B cell (primary cell): ENCODE measurements around the gene IQSEC3. TPM values are rescaled to one million over a fixed set of nuclear protein-coding genes. Genes with fewer than 3 reads are reported as not detected.

Experiments used
- ATAC-seq: fragments of 200-7000 bp; cut with Tn5 transposase; one replicate; pipeline ENCODE4 v1.10.0; 2021; ENCODE audit warnings: low read depth, mild to moderate bottlenecking, moderate number of reproducible peaks, moderate library complexity
- CTCF ChIA-PET: fragments of 350-600 bp; sonication (Branson Sonifier 250); formaldehyde crosslinking; loops from one replicate; lab custom pipeline; 2021; ENCODE audit warnings: antibody characterized with exemption, inconsistent platforms; lab: Charles Lee
- POLR2A ChIA-PET: fragments of 350-600 bp; sonication (Branson Sonifier 250); formaldehyde crosslinking; loops from one replicate; lab custom pipeline; 2021; ENCODE audit warnings: antibody characterized with exemption; lab: Charles Lee
- DNase-seq: peaks from one replicate; pipeline ENCODE4 v3.0.0; 2013
- H2AFZ ChIP-seq: 2 replicates; pipeline ENCODE4 v1.6.1; 2012; ENCODE audit warnings: mild to moderate bottlenecking, low read depth, low read length; ENCODE audit not compliant: insufficient read depth, poor library complexity, severe bottlenecking
- H3K27ac ChIP-seq, 2 donors: 1 replicate in 1 of 2; 2 replicates in 1 of 2; pipeline ENCODE4 v1.5.1; 2012 to 2013; ENCODE audit warnings: low read length in 2 of 2, mild to moderate bottlenecking in 2 of 2, moderate library complexity in 1 of 2
- H3K27me3 ChIP-seq, 4 experiments: fragments of 200-600 bp in 1 of 4; sonication (generic) in 1 of 4; replicated peaks in 1 of 4; 1 replicate in 2 of 4; 2 replicates in 2 of 4; pipeline versions ENCODE4 v1.6.1 to v1.7.0; 2013 to 2016; ENCODE audit warnings: low read length in 3 of 4, mild to moderate bottlenecking in 2 of 4, mixed read lengths in 1 of 4, moderate library complexity in 1 of 4; ENCODE audit not compliant: insufficient read depth in 4 of 4, control insufficient read depth in 3 of 4; ENCODE audit errors: control extremely low read depth in 1 of 4
- H3K36me3 ChIP-seq, 2 experiments: replicated peaks in 1 of 2; 1 replicate in 1 of 2; 2 replicates in 1 of 2; pipeline versions ENCODE4 v1.6.1 to v1.7.1; 2013; ENCODE audit warnings: low read length in 1 of 2; ENCODE audit not compliant: insufficient read depth in 2 of 2, control insufficient read depth in 1 of 2; ENCODE audit errors: control extremely low read depth in 1 of 2, extremely low read depth in 1 of 2
- H3K4me1 ChIP-seq, 2 donors: fragments of 200-600 bp in 1 of 2; sonication (generic) in 1 of 2; 1 replicate in 1 of 2; 2 replicates in 1 of 2; pipeline versions ENCODE4 v1.5.1 to v1.6.1; 2013 to 2017; ENCODE audit warnings: low read length in 2 of 2; ENCODE audit not compliant: control insufficient read depth in 2 of 2, insufficient read depth in 2 of 2
- H3K4me2 ChIP-seq: replicated peaks from 2 replicates; pipeline ENCODE3; 2012; ENCODE audit warnings: mild to moderate bottlenecking, low read depth, low read length; ENCODE audit not compliant: poor library complexity, severe bottlenecking
- H3K4me3 ChIP-seq, 5 experiments: fragments of 200-600 bp in 1 of 5; sonication (generic) in 1 of 5; 1 replicate in 3 of 5; 2 replicates in 2 of 5; pipeline versions ENCODE4 v1.5.1 to v1.7.0; 2011 to 2016; ENCODE audit warnings: low read length in 4 of 5, mild to moderate bottlenecking in 4 of 5, low read depth in 2 of 5, control low read depth in 1 of 5, moderate library complexity in 1 of 5; ENCODE audit not compliant: insufficient read depth in 1 of 5; ENCODE audit errors: control extremely low read depth in 1 of 5, extremely low read depth in 1 of 5
- H3K79me2 ChIP-seq: fragments of 200-600 bp; sonication (generic); one replicate; pipeline ENCODE4 v1.6.0; 2016; ENCODE audit warnings: low read length; ENCODE audit not compliant: control insufficient read depth, insufficient read depth
- H3K9ac ChIP-seq: fragments of 200-600 bp; sonication (generic); 2 replicates; pipeline ENCODE4 v1.6.1; 2017; ENCODE audit warnings: mild to moderate bottlenecking, low read length, moderate library complexity
- H3K9me3 ChIP-seq, 3 donors: one replicate each; pipeline versions ENCODE4 v1.6.1 to v1.7.1; 2013; ENCODE audit warnings: low read length in 2 of 3; ENCODE audit not compliant: control insufficient read depth in 2 of 3, insufficient read depth in 1 of 3; ENCODE audit errors: control extremely low read depth in 1 of 3
- H4K20me1 ChIP-seq: 2 replicates; pipeline ENCODE4 v1.6.0; 2012; ENCODE audit warnings: mild to moderate bottlenecking, low read length; ENCODE audit not compliant: insufficient read depth, control insufficient read depth, poor library complexity, severe bottlenecking
- H3K27ac Mint-ChIP-seq: one replicate; pipeline ENCODE4 v1.8.0; 2021; ENCODE audit warnings: mixed read lengths
- H3K27me3 Mint-ChIP-seq: one replicate; pipeline ENCODE4 v1.8.0; 2021; ENCODE audit warnings: mixed read lengths
- H3K4me1 Mint-ChIP-seq: one replicate; pipeline ENCODE4 v1.8.0; 2021; ENCODE audit warnings: mixed read lengths
- H3K4me3 Mint-ChIP-seq: one replicate; pipeline ENCODE4 v1.8.0; 2021; ENCODE audit warnings: mixed read lengths
- H3K9me3 Mint-ChIP-seq: one replicate; pipeline ENCODE4 v1.8.0; 2022; ENCODE audit warnings: mixed read lengths; ENCODE audit not compliant: insufficient read depth
- CTCF ChIP-seq: fragments of 200-600 bp; IDR thresholded peaks from one replicate; pipeline ENCODE4 v1.8.0; 2022; ENCODE audit warnings: antibody characterized with exemption, mild to moderate bottlenecking
- EZH2 ChIP-seq: IDR thresholded peaks from 2 replicates; pipeline ENCODE4 v1.6.1; 2012; ENCODE audit warnings: borderline replicate concordance, low read depth, mild to moderate bottlenecking, moderate library complexity, low read length; ENCODE audit not compliant: insufficient read depth, poor library complexity, severe bottlenecking
- WGBS: methylation state at CpG from one replicate; pipeline ENCODE4 v1.1.5; 2013; ENCODE audit warnings: missing lambda C conversion rate; ENCODE audit not compliant: insufficient coverage; 5-methylcytosine and 5-hydroxymethylcytosine counted together
- intact Hi-C: fragments of 100-400 bp; cut with micrococcal nuclease; formaldehyde crosslinking; loops from one replicate; pipeline ENCODE4 v1.10.0; 2022
- polyA plus RNA-seq: library from polyadenylated mRNA; depleted of rRNA; stranded (reverse); fragments of >200 nt; gene quantifications from 2 replicates; pipeline ENCODE4 v1.2.3, GENCODE V29; 2012
- total RNA-seq, 2 donors: library from RNA; stranded (reverse); fragments of 120-200 nt in 1 of 2; gene quantifications; 1 replicate in 1 of 2; 2 replicates in 1 of 2; pipeline versions ENCODE4 v1.2.3 to v1.2.4, GENCODE V29; 2013 to 2022

The IQSEC3 gene
- total and polyA plus RNA-seq, 2 donors (not counting 1 experiment from before 2014, with no cell fraction given) = 0.01 to 1.8 TPM

- Histone ChIP-seq H3K4me2 (no peak overlapping the region), H2AFZ (no peak overlapping the region), H3K27ac (no peak overlapping the region), H3K9ac (no peak overlapping the region), H3K79me2 (no peaks in the 10 kb centered on the region), H3K36me3 (no peaks in the 10 kb centered on the region), H3K4me3 (no peak overlapping the region), H3K27me3 (no peaks in the 10 kb centered on the region), H3K9me3 (no peaks in the 10 kb centered on the region), H3K4me1 (no peaks in the 10 kb centered on the region), H4K20me1 (no peaks in the 10 kb centered on the region)
- ChIA-PET POLR2A (no interaction called here), CTCF (no interaction called here)
- Mint-ChIP-seq H3K9me3 (no peaks in the 10 kb centered on the region), H3K27me3 (peaks cover 24% of the 10 kb centered on the region), H3K27ac (no peak overlapping the region), H3K4me3 (no peak overlapping the region), H3K4me1 (no peaks in the 10 kb centered on the region)
- no peak for DNase-seq
- TF ChIP-seq EZH2 = no peak
- no peak for TF ChIP-seq CTCF
- intact Hi-C loops = no loop called here
- ATAC-seq = no peak
- WGBS = 89% methylated on average over 13 of the region's 18 CpGs
These were observed 158.4 kb downstream of the IQSEC3 start for GRCh38 chr12:225012-225411.

- Mint-ChIP-seq H3K27me3 (peaks cover 27% of the 10 kb centered on the region), H3K4me3 (no peak overlapping the region), H3K27ac (no peak overlapping the region), H3K4me1 (no peaks in the 10 kb centered on the region), H3K9me3 (no peaks in the 10 kb centered on the region)
- Histone ChIP-seq H3K4me3 (no peak overlapping the region), H3K9me3 (no peaks in the 10 kb centered on the region), H3K4me2 (no peak overlapping the region), H3K27me3 (no peaks in the 10 kb centered on the region), H4K20me1 (no peaks in the 10 kb centered on the region), H2AFZ (no peak overlapping the region), H3K4me1 (no peaks in the 10 kb centered on the region), H3K79me2 (no peaks in the 10 kb centered on the region), H3K9ac (no peak overlapping the region), H3K36me3 (no peaks in the 10 kb centered on the region), H3K27ac (no peak overlapping the region)
- CTCF ChIA-PET = no interaction called here
- WGBS = 90% methylated on average over 14 of the region's 14 CpGs
- POLR2A ChIA-PET = no interaction called here
- ATAC-seq (no peak), DNase-seq (no peak)
- TF ChIP-seq CTCF (no peak), EZH2 (no peak)
- intact Hi-C loops = no loop called here
These were observed 159.8 kb downstream of the IQSEC3 start for GRCh38 chr12:226401-226800.
